Spinal cord (tissue), 10 donors: Measurements from ENCODE around the gene SUCO. TPM values are rescaled to one million over a fixed set of nuclear protein-coding genes. Genes with fewer than 3 reads are reported as not detected.
A peak's percentile ranks its signal among the peaks of the same experiment; 100 is the strongest.

Experiments
- DNase-seq, 6 donors: peaks; one replicate each; pipeline versions ENCODE4 v3.0.0 to v3.0.0-alpha.2; 2013 to 2015; ENCODE audit warnings: low spot score in 6 of 6, low read depth in 4 of 6
- H3K27ac ChIP-seq: one replicate; pipeline ENCODE4 v1.5.1; 2013; ENCODE audit warnings: low read depth, low read length, control low read depth
- H3K27me3 ChIP-seq: one replicate; pipeline ENCODE4 v1.6.1; 2013; ENCODE audit warnings: low read length; ENCODE audit not compliant: control insufficient read depth, insufficient read depth
- H3K36me3 ChIP-seq: one replicate; pipeline ENCODE4 v1.6.1; 2013; ENCODE audit warnings: low read length; ENCODE audit not compliant: control insufficient read depth, insufficient read depth
- H3K4me1 ChIP-seq: one replicate; pipeline ENCODE4 v1.6.1; 2013; ENCODE audit warnings: low read length; ENCODE audit not compliant: control insufficient read depth, insufficient read depth
- H3K4me3 ChIP-seq: one replicate; pipeline ENCODE4 v1.5.1; 2013; ENCODE audit warnings: low read depth, low read length, control low read depth
- H3K9me3 ChIP-seq: one replicate; pipeline ENCODE4 v1.6.1; 2013; ENCODE audit warnings: low read length; ENCODE audit not compliant: control insufficient read depth, insufficient read depth
- WGBS: methylation state at CpG from one replicate; pipeline ENCODE4 v1.1.5; 2013; ENCODE audit warnings: missing lambda C conversion rate; ENCODE audit not compliant: insufficient coverage; 5-methylcytosine and 5-hydroxymethylcytosine counted together
- polyA plus RNA-seq, 2 donors: library from polyadenylated mRNA; unstranded; fragments of 120-200 nt; gene quantifications; one replicate each; pipeline ENCODE4 v1.2.1, GENCODE V29; 2013; ENCODE audit not compliant: insufficient read length in 2 of 2
- total RNA-seq, 2 donors: library from RNA; depleted of rRNA in 1 of 2; stranded (reverse); fragments of 120-200 nt in 1 of 2; fragments of >200 nt in 1 of 2; gene quantifications; one replicate each; pipeline versions ENCODE4 v1.2.3 to v1.2.4, GENCODE V29; 2013 to 2014
- donor health status: healthy.

The SUCO gene
- total and polyA plus RNA-seq, 4 donors = 35.0 to 81.0 (median 43.5) TPM

DNA sequence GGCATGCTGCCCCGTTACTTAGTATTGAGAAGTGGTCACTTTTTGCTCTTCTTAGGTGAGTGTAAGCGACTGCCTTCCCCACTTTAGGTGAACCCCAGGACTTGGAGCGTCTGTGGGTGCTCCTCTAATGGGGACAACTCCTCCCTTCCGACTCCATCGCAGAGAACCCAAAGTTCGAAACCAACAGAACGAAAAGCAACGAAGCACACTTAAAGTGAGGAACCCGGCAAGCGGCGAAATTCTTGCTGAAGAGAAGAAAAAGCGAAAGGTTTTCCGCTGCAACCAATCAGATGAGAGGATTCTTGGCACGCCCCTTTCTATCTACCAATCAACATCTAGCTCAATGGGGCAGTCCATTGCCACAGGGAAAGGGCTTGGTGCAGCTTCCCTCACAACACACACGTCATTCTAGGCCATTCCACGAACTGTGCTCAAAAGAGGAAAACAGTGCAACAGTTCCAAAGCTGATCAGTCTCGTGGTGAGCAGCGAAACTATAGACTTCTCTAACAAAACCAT lies 709 bp upstream of the SUCO start:
- DNase-seq = peak in 5 of 6 donors; percentile 92 to 99 (median 96)

DNA sequence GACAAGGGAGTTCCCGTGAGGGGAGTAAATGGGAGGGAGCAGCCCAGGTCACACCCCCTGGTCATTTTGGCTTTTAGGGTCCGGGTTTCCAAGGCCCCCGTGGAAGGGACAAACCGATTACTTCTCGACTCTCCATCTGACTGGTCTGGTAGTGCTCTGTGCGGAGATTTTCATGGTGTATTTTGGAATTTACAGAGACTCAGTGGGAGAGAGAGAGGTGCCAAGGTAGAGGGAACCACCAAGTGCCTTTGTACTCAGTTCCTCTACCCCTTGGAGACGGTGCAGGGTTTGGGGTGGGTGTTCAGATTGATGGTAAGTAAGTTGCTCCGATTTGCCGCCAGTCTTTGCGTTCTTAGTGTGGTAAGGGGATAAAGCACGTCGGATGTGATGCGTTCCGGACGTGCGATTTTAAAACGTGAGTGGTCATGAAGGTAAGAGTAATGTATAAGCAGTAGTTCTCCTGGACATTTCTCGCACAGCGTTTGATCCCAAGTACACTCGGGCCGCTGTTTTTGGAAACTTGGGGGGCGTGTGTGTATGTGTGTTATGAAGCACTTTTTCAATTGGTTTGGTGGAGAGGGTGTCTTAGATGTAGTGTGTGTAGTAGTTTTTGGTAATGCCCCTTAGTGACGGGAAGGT lies 682 bp downstream of the SUCO start:
- Histone ChIP-seq H3K27me3 (no peaks in the 10 kb centered on the region), H3K36me3 (no peaks in the 10 kb centered on the region), H3K4me3 (peak overlapping the region; percentile 73), H3K9me3 (no peaks in the 10 kb centered on the region), H3K27ac (peak overlapping the region; percentile 98), H3K4me1 (no peaks in the 10 kb centered on the region)
- WGBS = 0% methylated on average over 19 of the region's 23 CpGs
- DNase-seq = peak; percentile 12 to 72 (median 50)

More for the DNA sequence above, 709 bp upstream of the SUCO start:
- Histone ChIP-seq H3K36me3 (no peaks in the 10 kb centered on the region), H3K9me3 (no peaks in the 10 kb centered on the region), H3K4me3 (peak overlapping the region; percentile 73), H3K4me1 (no peaks in the 10 kb centered on the region), H3K27ac (peak overlapping the region; percentile 98), H3K27me3 (no peaks in the 10 kb centered on the region)
- 0% methylated on average over 15 of the region's 18 CpGs for WGBS

DNA sequence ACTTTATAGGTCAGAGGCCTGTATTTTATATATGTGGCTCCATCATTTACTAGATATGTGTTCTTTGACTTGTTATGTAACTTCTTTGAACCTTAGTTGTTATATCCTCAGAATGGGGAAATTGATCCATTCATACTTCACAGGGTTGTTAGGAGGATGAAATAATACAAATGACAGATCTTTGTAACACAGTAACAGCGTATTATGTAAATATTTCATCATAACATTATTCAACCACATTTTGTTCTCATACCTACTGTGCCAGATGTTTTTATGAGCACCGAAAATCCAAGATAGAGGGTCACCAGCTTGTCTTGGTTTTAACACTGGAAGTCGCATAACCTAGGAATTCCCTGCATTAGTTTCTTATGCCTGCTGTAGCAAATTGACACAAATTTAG lies 3.3 kb downstream of the SUCO start:
- no peak for DNase-seq
- H3K36me3 ChIP-seq = no peaks in the 10 kb centered on the region
- H3K9me3 ChIP-seq = no peaks in the 10 kb centered on the region
- H3K27ac ChIP-seq = no peak overlapping the region
- no peaks in the 10 kb centered on the region for H3K27me3 ChIP-seq
- 90% methylated on average over 2 of the region's 3 CpGs for WGBS
- no peak overlapping the region for H3K4me3 ChIP-seq
- no peaks in the 10 kb centered on the region for H3K4me1 ChIP-seq

DNA sequence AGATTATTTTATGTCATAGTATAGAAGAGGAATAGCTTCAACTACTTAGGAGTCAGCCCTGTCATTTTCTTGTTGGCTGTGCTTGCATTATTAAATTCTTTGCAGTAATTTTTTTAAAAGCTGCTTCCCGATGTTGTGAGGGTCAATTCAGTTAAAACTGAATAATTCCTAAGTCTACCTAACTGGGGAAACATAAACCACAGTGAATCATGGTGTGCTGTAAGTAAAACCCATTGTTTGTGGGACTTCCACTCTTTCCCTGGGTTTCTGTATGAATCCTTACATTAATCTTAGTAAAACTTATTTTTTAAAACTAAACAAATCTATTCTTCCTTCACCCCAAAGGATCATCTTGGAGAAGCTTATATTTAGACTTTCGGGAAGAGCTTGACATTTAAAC lies 4.4 kb downstream of the SUCO start:
- H3K4me3 ChIP-seq = no peak overlapping the region
- no peak overlapping the region for H3K27ac ChIP-seq
- H3K36me3 ChIP-seq = no peaks in the 10 kb centered on the region
- no peaks in the 10 kb centered on the region for H3K9me3 ChIP-seq
- no CpG with 5 or more reads among the region's 2 CpGs for WGBS
- H3K27me3 ChIP-seq = no peaks in the 10 kb centered on the region
- peaks cover 5% of the 10 kb centered on the region for H3K4me1 ChIP-seq
- DNase-seq = no peak

DNA sequence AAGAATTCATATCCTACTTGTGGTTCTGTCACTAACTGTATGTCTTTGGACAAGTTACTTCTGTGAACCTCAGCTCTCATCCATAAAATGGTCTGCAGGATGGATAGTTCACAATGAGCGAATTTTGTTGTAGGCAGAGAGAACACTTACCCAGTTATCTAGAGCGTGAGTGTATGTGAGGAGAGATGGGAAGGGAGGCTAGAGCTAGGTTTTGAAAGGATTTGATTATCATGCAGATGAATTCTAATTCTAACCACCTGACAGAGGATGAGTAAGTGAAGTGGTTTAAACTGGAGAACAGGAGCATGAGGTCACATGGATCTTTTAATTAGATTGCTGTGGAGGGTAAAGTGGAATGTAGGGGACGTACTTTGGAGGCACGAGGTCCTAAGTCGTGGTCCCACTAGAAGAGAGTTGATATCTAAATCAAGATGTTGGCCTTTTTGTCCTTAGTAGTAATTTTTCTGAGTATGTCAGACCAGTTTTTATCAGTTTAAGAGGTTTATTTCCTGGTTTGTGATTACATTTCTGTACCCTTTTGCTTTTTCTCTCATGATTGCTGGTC lies 5.0 kb downstream of the SUCO start:
- peaks cover 6% of the 10 kb centered on the region for H3K4me1 ChIP-seq
- H3K27ac ChIP-seq = no peak overlapping the region
- DNase-seq = no peak
- 72% methylated on average over 3 of the region's 5 CpGs for WGBS
- H3K4me3 ChIP-seq = no peak overlapping the region
- H3K9me3 ChIP-seq = no peaks in the 10 kb centered on the region
- H3K36me3 ChIP-seq = no peaks in the 10 kb centered on the region
- no peaks in the 10 kb centered on the region for H3K27me3 ChIP-seq

DNA sequence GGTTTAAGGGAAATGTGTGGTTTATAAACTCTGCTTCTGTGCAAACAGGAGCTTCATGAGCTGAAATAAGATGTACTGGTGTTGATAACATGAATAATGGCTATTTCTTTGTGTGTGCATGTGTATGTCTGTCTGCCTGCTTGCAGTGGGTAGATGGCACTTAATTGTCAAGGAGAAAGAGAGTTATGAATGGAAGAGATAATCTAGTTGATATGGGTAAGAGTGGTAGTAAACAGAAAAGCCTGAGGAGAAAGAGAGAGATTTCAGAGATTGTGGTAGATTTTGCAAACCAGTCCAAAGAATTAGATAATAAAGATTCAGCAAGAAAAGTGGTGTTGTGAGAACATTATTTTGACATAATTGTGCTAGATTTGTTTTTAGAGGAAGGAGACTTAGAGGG lies 7.7 kb downstream of the SUCO start:
- peaks cover 6% of the 10 kb centered on the region for H3K4me1 ChIP-seq
- DNase-seq = no peak
- H3K27me3 ChIP-seq = no peaks in the 10 kb centered on the region
- H3K9me3 ChIP-seq = no peaks in the 10 kb centered on the region
- H3K27ac ChIP-seq = no peak overlapping the region
- no peak overlapping the region for H3K4me3 ChIP-seq
- H3K36me3 ChIP-seq = peaks cover under 1% of the 10 kb centered on the region

DNA sequence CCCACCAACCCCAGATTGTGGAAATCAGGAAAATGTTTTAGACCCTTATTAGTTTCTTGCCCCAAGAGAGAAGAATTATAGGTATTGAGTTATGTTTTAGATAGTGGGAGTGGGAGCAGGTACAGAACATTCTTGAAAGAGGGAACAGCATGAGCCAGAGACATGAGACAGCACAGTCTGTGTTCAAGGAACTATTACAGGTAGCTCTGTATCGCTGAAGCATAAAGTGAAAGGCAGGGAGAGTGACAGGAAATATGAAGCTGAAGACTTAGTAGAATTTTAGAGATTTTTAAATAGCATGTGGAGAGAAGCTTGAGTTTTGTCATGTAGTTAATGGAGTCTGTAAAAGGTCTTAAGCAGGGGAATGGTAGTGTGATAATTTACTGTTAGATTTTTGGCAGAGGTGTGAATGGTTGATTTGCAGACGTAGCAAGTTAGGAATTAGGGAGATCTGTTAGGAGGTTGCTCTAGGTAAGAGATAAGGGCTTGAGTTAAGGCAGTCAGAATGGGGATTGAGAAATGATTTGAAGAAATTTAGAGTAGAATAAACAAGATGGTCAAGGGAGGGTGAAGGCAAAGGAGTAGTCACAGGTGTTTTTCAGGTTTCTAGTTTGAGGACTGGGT lies 11.6 kb downstream of the SUCO start:
- Histone ChIP-seq H3K4me1 (peaks cover 6% of the 10 kb centered on the region), H3K4me3 (no peak overlapping the region), H3K27ac (no peak overlapping the region), H3K36me3 (peaks cover 4% of the 10 kb centered on the region), H3K9me3 (no peaks in the 10 kb centered on the region), H3K27me3 (no peaks in the 10 kb centered on the region)
- DNase-seq = no peak
- WGBS = 81% methylated on average over 2 of the region's 2 CpGs

DNA sequence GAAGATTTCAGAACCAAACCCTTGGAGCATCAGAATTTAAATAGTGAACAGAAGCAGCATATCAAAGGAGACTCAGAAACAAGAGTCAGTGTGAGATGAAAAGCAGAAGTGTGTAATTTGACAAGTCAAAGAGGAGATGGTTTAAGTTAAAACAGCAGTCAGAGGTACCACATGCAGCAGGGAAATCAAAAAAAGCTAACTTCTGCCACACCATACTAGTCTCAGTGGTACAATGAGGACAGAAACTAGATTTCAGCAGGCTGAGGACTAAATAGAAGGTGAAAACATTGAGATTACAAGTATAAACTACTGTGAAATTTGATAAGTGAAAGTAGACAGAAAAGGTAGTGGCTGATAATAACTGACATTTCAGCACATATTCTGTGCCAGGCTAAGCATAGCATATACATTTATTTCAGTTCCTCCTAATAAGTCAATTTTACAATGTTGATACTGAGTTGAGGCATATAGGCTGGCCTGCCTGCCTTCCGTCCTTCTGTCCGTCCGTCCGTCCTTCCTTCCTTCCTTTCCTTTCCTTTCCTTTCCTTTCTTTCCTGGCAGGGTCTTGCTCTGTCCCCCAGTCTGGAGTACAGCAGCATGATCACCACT lies 12.6 kb downstream of the SUCO start:
- Histone ChIP-seq H3K4me1 (peaks cover 6% of the 10 kb centered on the region), H3K36me3 (peaks cover 4% of the 10 kb centered on the region), H3K4me3 (no peak overlapping the region), H3K27me3 (no peaks in the 10 kb centered on the region), H3K9me3 (no peaks in the 10 kb centered on the region), H3K27ac (no peak overlapping the region)
- 89% methylated on average over 4 of the region's 4 CpGs for WGBS
- DNase-seq = no peak

DNA sequence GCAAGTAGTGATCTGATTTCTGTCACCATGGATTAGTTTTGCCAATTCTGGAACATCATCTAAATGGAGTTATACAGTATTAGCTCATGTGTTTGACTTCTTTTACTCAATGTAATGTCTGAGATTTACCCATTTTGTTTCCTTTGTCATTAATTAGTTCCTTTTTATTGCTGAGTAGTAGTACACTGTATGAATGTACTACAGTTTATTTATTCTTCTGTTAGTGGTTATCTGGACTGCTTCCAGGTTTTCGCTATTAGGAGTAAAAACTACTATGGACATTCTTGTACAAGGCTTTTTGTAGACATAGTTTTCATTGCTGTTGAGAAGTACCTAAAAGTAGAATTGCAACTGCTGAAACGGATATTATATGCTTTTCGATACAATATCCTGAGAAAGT lies 14.1 kb downstream of the SUCO start:
- no peak overlapping the region for H3K27ac ChIP-seq
- WGBS = no CpG with 5 or more reads among the region's 3 CpGs
- no peaks in the 10 kb centered on the region for H3K27me3 ChIP-seq
- H3K9me3 ChIP-seq = no peaks in the 10 kb centered on the region
- peaks cover 4% of the 10 kb centered on the region for H3K4me1 ChIP-seq
- peaks cover 4% of the 10 kb centered on the region for H3K36me3 ChIP-seq
- H3K4me3 ChIP-seq = no peak overlapping the region
- DNase-seq = no peak
